Stomach (tissue), 9 donors: ENCODE results near the gene COL23A1. TPM values are rescaled to one million over a fixed set of nuclear protein-coding genes. Genes with fewer than 3 reads are reported as not detected.

Experiments used
- DNase-seq, 2 donors: peaks; one replicate each; pipeline versions ENCODE4 v3.0.0 to v3.0.0-alpha.2; 2013 to 2019
- H3K27ac ChIP-seq, 5 donors: fragments of 200-600 bp in 4 of 5; sonication (generic) in 4 of 5; one replicate each; pipeline ENCODE4 v1.5.1; 2013 to 2019; ENCODE audit warnings: mild to moderate bottlenecking in 1 of 5, moderate library complexity in 1 of 5
- H3K27me3 ChIP-seq, 3 donors: fragments of 200-600 bp; sonication (generic); one replicate each; pipeline ENCODE4 v1.5.1; 2017 to 2019; ENCODE audit warnings: mixed run types in 1 of 3
- H3K36me3 ChIP-seq, 4 donors: fragments of 200-600 bp; sonication (generic); 1 replicate in 3 of 4; 2 replicates in 1 of 4; pipeline ENCODE4 v1.5.1; 2016 to 2019
- H3K4me1 ChIP-seq, 4 donors: fragments of 200-600 bp; sonication (generic); one replicate each; pipeline ENCODE4 v1.5.1; 2016 to 2019
- H3K4me3 ChIP-seq, 4 donors: fragments of 200-600 bp; sonication (generic) in 3 of 4; one replicate each; pipeline ENCODE4 v1.5.1; 2016 to 2019; ENCODE audit warnings: mild to moderate bottlenecking in 1 of 4
- H3K9me3 ChIP-seq, 4 donors: fragments of 200-600 bp; sonication (generic); one replicate each; pipeline ENCODE4 v1.5.1; 2016 to 2019
- EP300 ChIP-seq: sonication (generic); formaldehyde crosslinking; IDR thresholded peaks from one replicate; pipeline ENCODE4 v1.6.1; 2017; ENCODE audit warnings: antibody characterized with exemption
- POLR2A ChIP-seq, 4 donors: fragments of 450-650 bp; IDR thresholded peaks; one replicate each; pipeline ENCODE4 v1.6.1; 2016; ENCODE audit warnings: antibody characterized with exemption in 4 of 4, control low read depth in 2 of 4, mild to moderate bottlenecking in 1 of 4, moderate library complexity in 1 of 4
- POLR2AphosphoS5 ChIP-seq, 3 donors: sonication (generic); formaldehyde crosslinking; IDR thresholded peaks; one replicate each; pipeline ENCODE4 v1.6.1; 2016; ENCODE audit warnings: antibody characterized with exemption in 3 of 3
- WGBS, 5 donors: extraction: QIAGEN DNeasy Blood & Tissue Kit in 3 of 5; methylation state at CpG; one replicate each; pipeline versions ENCODE4 v1.1.5 to v1.1.7; 2013 to 2018; 5-methylcytosine and 5-hydroxymethylcytosine counted together
- intact Hi-C: fragments of 100-400 bp; cut with DNase I; formaldehyde crosslinking; loops from one replicate; pipeline ENCODE4 v1.15.1; 2023; ENCODE audit warnings: low total_unique reads
- polyA plus RNA-seq, 3 donors: library from polyadenylated mRNA; stranded (reverse); fragments of 200-250 nt; gene quantifications; one replicate each; pipeline ENCODE4 v1.2.3, GENCODE V29; 2013
- total RNA-seq, 5 donors: library from RNA; depleted of rRNA; stranded (reverse); fragments of >200 nt; gene quantifications; one replicate each; pipeline versions ENCODE4 v1.1.0 to v1.2.3, GENCODE V29; 2014 to 2016
- TF ChIP-seq, protein P1 (sequence below), 7 experiments: fragments of 450-650 bp in 4 of 7; fragments of 200-600 bp in 3 of 7; sonication (generic) in 3 of 7; IDR thresholded peaks; one replicate each; pipeline ENCODE4 v1.5.1; 2016 to 2019; ENCODE audit warnings: antibody characterized with exemption in 7 of 7, control low read depth in 2 of 7, mild to moderate bottlenecking in 1 of 7
- donor health status: healthy with polysubstance abuse.
- donor health status: Bipolar disorder and iron deficiency.
- donor health status: healthy.

Gene COL23A1
- total and polyA plus RNA-seq, 8 donors: under 0.01 to 7.0 (median 1.4) TPM

DNA sequence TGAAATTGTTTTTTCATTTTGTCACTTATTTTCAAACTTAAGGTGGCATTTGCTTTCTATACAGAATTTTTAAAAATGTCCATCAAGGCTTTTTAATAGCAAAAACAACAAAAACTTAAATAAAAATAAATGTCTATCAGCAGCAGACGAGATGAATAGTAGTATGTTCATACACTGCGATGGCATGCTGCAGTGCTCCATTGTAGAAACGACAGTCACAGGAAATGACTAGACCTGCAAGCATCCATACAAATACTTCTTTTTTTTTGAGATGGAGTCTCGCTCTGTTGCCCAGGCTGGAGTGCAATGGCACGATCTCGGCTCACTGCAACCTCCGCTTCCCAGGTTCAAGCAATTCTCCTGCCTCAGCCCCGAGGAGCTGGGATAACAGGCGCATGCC is 41.4 kb downstream of the COL23A1 start:
- WGBS, 5 donors: 74 to 83% (median 80%) methylated on average over 9 of the region's 9 CpGs
- Histone ChIP-seq H3K4me3 (no peak overlapping the region), H3K9me3 (no peaks in the 10 kb centered on the region), H3K27ac (no peak overlapping the region), H3K27me3 (peaks cover 0 to 13% (median 0%) of the 10 kb centered on the region in 3 donors), H3K4me1 (no peaks in the 10 kb centered on the region), H3K36me3 (no peaks in the 10 kb centered on the region)
- TF ChIP-seq POLR2AphosphoS5 (IDR thresholded peaks at IDR 0.05) (no peak), EP300 (no peak), POLR2A (IDR thresholded peaks at IDR 0.05) (no peak)
- TF ChIP-seq, protein P1, sequence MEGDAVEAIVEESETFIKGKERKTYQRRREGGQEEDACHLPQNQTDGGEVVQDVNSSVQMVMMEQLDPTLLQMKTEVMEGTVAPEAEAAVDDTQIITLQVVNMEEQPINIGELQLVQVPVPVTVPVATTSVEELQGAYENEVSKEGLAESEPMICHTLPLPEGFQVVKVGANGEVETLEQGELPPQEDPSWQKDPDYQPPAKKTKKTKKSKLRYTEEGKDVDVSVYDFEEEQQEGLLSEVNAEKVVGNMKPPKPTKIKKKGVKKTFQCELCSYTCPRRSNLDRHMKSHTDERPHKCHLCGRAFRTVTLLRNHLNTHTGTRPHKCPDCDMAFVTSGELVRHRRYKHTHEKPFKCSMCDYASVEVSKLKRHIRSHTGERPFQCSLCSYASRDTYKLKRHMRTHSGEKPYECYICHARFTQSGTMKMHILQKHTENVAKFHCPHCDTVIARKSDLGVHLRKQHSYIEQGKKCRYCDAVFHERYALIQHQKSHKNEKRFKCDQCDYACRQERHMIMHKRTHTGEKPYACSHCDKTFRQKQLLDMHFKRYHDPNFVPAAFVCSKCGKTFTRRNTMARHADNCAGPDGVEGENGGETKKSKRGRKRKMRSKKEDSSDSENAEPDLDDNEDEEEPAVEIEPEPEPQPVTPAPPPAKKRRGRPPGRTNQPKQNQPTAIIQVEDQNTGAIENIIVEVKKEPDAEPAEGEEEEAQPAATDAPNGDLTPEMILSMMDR (IDR thresholded peaks at IDR 0.05): no peak
- no peak for DNase-seq
- intact Hi-C loops: no loop called here

DNA sequence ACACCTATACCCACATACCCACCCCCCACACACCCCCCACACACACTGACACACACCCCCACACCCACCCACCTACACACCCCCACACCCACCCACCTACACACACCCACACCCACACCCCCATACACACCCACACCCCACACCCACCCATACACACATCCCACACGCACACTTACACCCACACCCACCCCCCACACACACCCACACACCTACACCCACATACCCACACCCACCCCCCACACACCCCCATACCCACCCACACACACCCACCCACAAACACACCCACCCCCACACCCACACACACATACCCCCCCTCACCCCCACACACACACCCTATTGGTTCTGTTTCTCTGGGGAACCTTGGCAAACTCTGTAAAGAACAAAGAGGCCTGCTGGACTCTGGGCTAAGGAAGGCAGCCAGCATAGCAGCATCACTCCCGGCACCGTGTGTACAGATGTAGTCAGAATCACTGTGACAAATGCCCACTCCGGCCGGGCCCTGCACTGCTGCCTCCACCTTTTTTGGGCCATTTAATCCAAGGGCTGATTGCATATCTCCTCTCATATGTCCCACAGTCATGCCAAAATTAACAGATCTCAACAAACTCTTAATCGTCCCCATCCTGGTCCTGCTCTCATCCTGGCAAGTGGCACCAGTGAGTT is 42.3 kb downstream of the COL23A1 start:
- H3K4me3 ChIP-seq: no peak overlapping the region
- TF ChIP-seq POLR2A (IDR thresholded peaks at IDR 0.05): no peak
- TF ChIP-seq EP300: no peak
- TF ChIP-seq, protein P1 (IDR thresholded peaks at IDR 0.05): no peak
- TF ChIP-seq POLR2AphosphoS5 (IDR thresholded peaks at IDR 0.05): no peak
- WGBS, 5 donors: 54 to 68% (median 60%) methylated on average over 5 to 6 of the region's 6 CpGs
- H3K36me3 ChIP-seq: no peaks in the 10 kb centered on the region
- peaks cover 0 to 2% (median 0%) of the 10 kb centered on the region in 4 donors for H3K4me1 ChIP-seq
- intact Hi-C loops: no loop called here
- no peaks in the 10 kb centered on the region for H3K9me3 ChIP-seq
- H3K27me3 ChIP-seq: peaks cover 0 to 13% (median 0%) of the 10 kb centered on the region in 3 donors
- no peak for DNase-seq
- H3K27ac ChIP-seq: no peak overlapping the region

DNA sequence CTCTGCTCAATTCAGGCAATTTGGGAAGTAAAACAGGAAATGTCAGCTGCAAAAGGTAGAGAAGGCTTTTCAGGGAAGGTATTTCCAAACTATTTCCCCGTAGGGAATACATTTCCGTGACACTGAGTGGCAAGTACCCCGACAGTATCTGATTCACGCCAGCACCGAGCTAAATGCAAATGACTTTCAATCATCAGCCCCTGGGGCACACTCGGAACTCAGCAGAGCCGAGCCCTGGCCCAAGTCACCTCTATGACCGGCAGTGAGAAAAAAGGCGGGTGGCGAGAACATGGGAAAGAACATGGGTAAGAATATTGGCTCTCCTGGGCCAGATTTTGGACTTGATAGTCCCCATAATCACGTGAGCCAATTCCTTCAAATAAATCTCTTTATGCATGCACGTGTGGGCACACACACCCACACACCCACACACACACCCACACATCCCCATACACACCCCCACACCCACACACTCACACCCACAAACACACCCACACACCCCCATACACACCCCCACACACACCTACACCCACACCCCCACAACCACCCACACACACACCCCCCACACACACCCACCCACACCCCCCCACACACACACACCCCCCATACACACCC is 43.0 kb downstream of the COL23A1 start:
- no peak for DNase-seq
- TF ChIP-seq, protein P1 (IDR thresholded peaks at IDR 0.05): no peak
- TF ChIP-seq POLR2AphosphoS5 (IDR thresholded peaks at IDR 0.05): no peak
- no peak for TF ChIP-seq EP300
- TF ChIP-seq POLR2A (IDR thresholded peaks at IDR 0.05): no peak
- no peak overlapping the region for H3K4me3 ChIP-seq
- WGBS, 5 donors: 74 to 80% (median 78%) methylated on average over 12 of the region's 12 CpGs
- peaks cover 0 to 13% (median 0%) of the 10 kb centered on the region in 3 donors for H3K27me3 ChIP-seq
- H3K9me3 ChIP-seq: no peaks in the 10 kb centered on the region
- H3K4me1 ChIP-seq: peaks cover 0 to 10% (median 4%) of the 10 kb centered on the region in 4 donors
- H3K27ac ChIP-seq: no peak overlapping the region
- no peaks in the 10 kb centered on the region for H3K36me3 ChIP-seq
- intact Hi-C loops: no loop called here

DNA sequence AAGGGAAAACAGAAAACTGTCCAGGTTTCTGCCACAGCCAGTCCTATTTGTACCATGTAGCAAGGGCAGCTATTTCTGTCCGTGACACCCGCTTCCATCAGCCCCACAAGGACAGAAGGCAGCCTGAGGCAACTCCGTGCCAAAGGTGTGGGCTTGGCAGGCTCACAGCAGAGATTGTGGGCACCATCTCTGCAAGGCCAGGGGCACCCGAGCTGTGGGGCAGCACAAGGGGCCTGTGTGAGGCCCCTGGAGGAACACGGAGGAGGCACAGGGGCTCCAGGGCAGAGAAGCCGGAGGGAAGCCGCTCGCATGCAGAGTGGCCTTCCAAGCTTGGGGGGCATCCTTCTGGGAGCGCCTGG is 43.5 kb downstream of the COL23A1 start:
- Histone ChIP-seq H3K4me3 (no peak overlapping the region), H3K4me1 (peaks cover 0 to 11% (median 6%) of the 10 kb centered on the region in 4 donors), H3K36me3 (no peaks in the 10 kb centered on the region), H3K27ac (no peak overlapping the region), H3K27me3 (peaks cover 0 to 13% (median 0%) of the 10 kb centered on the region in 3 donors), H3K9me3 (no peaks in the 10 kb centered on the region)
- 82 to 87% (median 84%) methylated on average over 9 of the region's 9 CpGs for WGBS, 5 donors
- no peak for DNase-seq
- intact Hi-C loops: no loop called here
- TF ChIP-seq POLR2A (IDR thresholded peaks at IDR 0.05) (no peak), POLR2AphosphoS5 (IDR thresholded peaks at IDR 0.05) (no peak), EP300 (no peak)
- TF ChIP-seq, protein P1 (IDR thresholded peaks at IDR 0.05): no peak
